Measurements from ENCODE around the gene SERPINC1. TPM values are rescaled to one million over a fixed set of nuclear protein-coding genes. Genes with fewer than 3 reads are reported as not detected.
"Not testable (repeated sequence)": the region's sequence is repeated elsewhere in the genome, so short reads cannot be mapped to it uniquely, and the experiment has no call there.

The SERPINC1 gene
- under 1 TPM in 1 of 5 experiments, not detected in 4; 0.32 TPM for total RNA-seq
- polyA plus RNA-seq = under 1 TPM in 1 of 2 donors, not detected in 1; 0.25 TPM
- not detected for total RNA-seq

DNA sequence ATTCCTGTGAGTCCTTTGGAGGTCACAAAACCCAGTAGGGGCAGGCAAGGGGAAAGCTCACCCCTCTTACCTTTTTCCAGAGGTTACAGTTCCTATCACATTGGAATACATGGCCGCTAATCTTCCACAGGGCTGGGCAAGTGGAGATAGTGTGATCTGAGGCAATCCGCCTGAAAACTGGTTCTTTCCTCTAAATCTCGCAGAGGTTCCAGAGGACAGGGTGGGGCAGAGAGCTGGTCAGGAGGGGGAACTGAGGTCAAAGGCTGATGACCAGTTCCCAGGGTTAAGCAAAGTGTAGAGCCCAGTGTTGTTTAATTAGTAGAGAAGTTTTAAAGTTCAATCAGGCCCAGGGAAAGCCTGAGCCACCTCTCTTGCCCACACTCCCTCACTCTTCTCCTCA is at the start of gene SERPINC1:
TSS of gene SERPINC1 (minus strand) at position 179 of the 400 bp plus-strand sequence. CDS start at position 111, 68 bp downstream.
- ChIA-PET POLR2A (no interaction called here), CTCF (no interaction called here)
- Mint-ChIP-seq H3K36me3 (peaks cover 0 to 1% (median 0%) of the 10 kb centered on the region in 5 donors), H3K27me3 (peaks cover 0 to 2% (median 0%) of the 10 kb centered on the region in 5 donors), H3K9me3 (peaks cover 0 to 3% (median 0%) of the 10 kb centered on the region in 11 donors), H3K27ac (peak within 1 kb of the TSS in 1 of 9 donors; percentile 38), H3K4me1 (peaks cover 0 to 2% (median 0%) of the 10 kb centered on the region in 7 donors), H3K4me3 (no peak within 1 kb of the TSS)
- H3K36me3 ChIP-seq (ENCODE audit: control insufficient read depth in 2 of 3, insufficient read depth in 3 of 3, low read length in 3 of 3) = no peaks in the 10 kb centered on the region
- intact Hi-C loops (cut with micrococcal nuclease) = no loop called here
- DNase-seq (no peak), ATAC-seq (no peak)
- no peak within 1 kb of the TSS for H3K27ac ChIP-seq (ENCODE audit: low read depth, low read length)
- H3K27me3 ChIP-seq (ENCODE audit: control insufficient read depth in 2 of 2, insufficient read depth in 2 of 2, low read length in 2 of 2) = no peaks in the 10 kb centered on the region
- H3K4me1 ChIP-seq (ENCODE audit: control insufficient read depth in 2 of 2, insufficient read depth in 2 of 2, low read length in 2 of 2) = no peaks in the 10 kb centered on the region
- H3K9me3 ChIP-seq (ENCODE audit: control insufficient read depth in 2 of 3, low read length in 3 of 3) = no peaks in the 10 kb centered on the region
- no peak within 1 kb of the TSS for H3K4me3 ChIP-seq (ENCODE audit: low read length)

GRCh38 chr1:173965896-173966295 is 48.8 kb upstream of the SERPINC1 start:
- CTCF ChIA-PET; H3K27ac ChIP-seq (ENCODE audit: low read depth, low read length): not testable (repeated sequence)
- H3K36me3 Mint-ChIP-seq = peaks cover 6 to 38% (median 25%) of the 10 kb centered on the region in 5 donors

DNA sequence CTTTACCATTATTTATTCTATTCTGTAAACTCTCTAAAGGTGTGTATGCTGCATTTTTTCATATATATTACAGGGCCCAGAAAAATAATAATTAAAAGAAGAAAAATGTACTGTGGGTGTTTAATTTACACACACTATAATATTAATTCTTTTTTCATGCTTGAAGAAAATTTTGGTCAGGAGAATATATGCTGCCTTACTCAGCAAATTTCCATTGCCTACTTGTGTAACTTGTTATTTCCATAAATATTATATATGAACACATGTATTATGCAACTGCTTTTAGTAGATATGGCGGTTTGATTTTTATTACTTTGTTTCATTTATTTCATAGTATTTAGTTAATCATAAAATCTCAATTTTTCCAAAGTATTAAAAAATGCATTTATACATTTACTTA is 46.4 kb upstream of the SERPINC1 start:
- Mint-ChIP-seq H3K36me3 (peaks cover 10 to 40% (median 29%) of the 10 kb centered on the region in 5 donors), H3K9me3 (no peaks in the 10 kb centered on the region), H3K27ac (peak overlapping the region in 4 of 9 donors; percentile 1 to 63 (median 10)), H3K4me1 (peaks cover 0 to 8% (median 0%) of the 10 kb centered on the region in 7 donors), H3K27me3 (no peaks in the 10 kb centered on the region), H3K4me3 (no peak overlapping the region)
- ChIA-PET CTCF (interaction anchor here (0.5 to 0.6 kb wide), 2 partner anchors 120 to 162 kb away, joined by 3 to 4 read pairs; no protein-coding TSS in a partner anchor), POLR2A (no interaction called here)
- intact Hi-C loops (cut with micrococcal nuclease) = loop anchor here in 1 of 2 donors (1.0 kb wide), 1 partner anchor 11 kb away; no protein-coding TSS in a partner anchor
- Histone ChIP-seq H3K27me3 (ENCODE audit: control insufficient read depth in 2 of 2, insufficient read depth in 2 of 2, low read length in 2 of 2) (no peaks in the 10 kb centered on the region), H3K27ac (ENCODE audit: low read depth, low read length) (no peak overlapping the region), H3K9me3 (ENCODE audit: control insufficient read depth in 2 of 3, low read length in 3 of 3) (no peaks in the 10 kb centered on the region), H3K36me3 (ENCODE audit: control insufficient read depth in 2 of 3, insufficient read depth in 3 of 3, low read length in 3 of 3) (peaks cover 11 to 75% (median 13%) of the 10 kb centered on the region in 3 experiments), H3K4me3 (ENCODE audit: low read length) (no peak overlapping the region), H3K4me1 (ENCODE audit: control insufficient read depth in 2 of 2, insufficient read depth in 2 of 2, low read length in 2 of 2) (no peaks in the 10 kb centered on the region)
- DNase-seq (no peak), ATAC-seq (no peak)

More at GRCh38 chr1:173965896-173966295, 48.8 kb upstream of the SERPINC1 start:
- intact Hi-C loops (cut with micrococcal nuclease); ATAC-seq; H3K9me3 Mint-ChIP-seq; H3K4me1 Mint-ChIP-seq; DNase-seq; H3K4me1 ChIP-seq (ENCODE audit: control insufficient read depth in 2 of 2, insufficient read depth in 2 of 2, low read length in 2 of 2); H3K4me3 ChIP-seq (ENCODE audit: low read length); H3K27me3 ChIP-seq (ENCODE audit: control insufficient read depth in 2 of 2, insufficient read depth in 2 of 2, low read length in 2 of 2); H3K27me3 Mint-ChIP-seq; H3K4me3 Mint-ChIP-seq; H3K9me3 ChIP-seq (ENCODE audit: control insufficient read depth in 2 of 3, low read length in 3 of 3); POLR2A ChIA-PET: not testable (repeated sequence)
- peak overlapping the region in 1 of 9 donors; percentile 8 for H3K27ac Mint-ChIP-seq
- H3K36me3 ChIP-seq (ENCODE audit: control insufficient read depth in 2 of 3, insufficient read depth in 3 of 3, low read length in 3 of 3) = peaks cover 5 to 69% (median 10%) of the 10 kb centered on the region in 3 experiments

DNA sequence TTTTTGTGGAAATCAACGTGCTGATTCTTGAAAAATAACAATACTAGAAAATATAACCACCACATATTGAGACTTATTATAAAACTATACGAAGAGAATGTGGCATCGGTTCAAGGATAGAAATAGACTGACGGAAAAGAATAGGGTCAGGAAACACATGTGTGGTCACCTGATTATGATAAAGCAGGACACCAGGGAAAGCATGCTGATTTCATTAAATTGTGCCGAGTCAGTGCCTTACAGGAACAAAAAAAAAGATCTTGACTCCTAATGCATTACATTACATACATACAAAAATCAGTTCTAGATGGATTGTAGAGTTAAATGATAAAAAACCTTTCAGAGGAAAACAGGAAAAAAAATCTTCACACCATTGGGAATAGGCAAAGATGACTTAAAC is 43.5 kb upstream of the SERPINC1 start:
- CTCF ChIA-PET = interaction anchor here (0.6 to 0.7 kb wide), 2 partner anchors 429 to 1075 kb away, joined by 3 read pairs; no protein-coding TSS in a partner anchor

DNA sequence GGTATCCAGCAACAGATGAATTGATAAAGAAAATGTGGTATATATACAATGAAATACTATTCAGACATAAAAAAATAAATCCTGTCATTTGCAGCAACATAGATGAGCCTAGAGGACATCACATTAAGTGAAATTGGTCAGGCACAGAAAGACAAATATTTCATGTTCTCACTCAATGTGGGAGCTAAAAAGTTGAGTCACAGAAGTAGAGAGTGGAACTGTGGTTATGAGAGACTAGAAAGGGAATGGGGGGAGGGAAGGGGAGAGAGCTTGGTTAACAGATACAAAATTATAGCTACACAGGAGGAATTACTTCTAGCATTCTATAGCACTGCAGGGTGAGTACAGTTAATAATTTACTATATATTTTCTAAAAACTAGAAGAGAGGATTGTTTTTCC is 37.1 kb upstream of the SERPINC1 start:
- ATAC-seq (no peak), DNase-seq (no peak)
- Histone ChIP-seq H3K9me3 (ENCODE audit: control insufficient read depth in 2 of 3, low read length in 3 of 3) (no peaks in the 10 kb centered on the region), H3K36me3 (ENCODE audit: control insufficient read depth in 2 of 3, insufficient read depth in 3 of 3, low read length in 3 of 3) (peaks cover 7 to 56% (median 18%) of the 10 kb centered on the region in 3 experiments), H3K27me3 (ENCODE audit: control insufficient read depth in 2 of 2, insufficient read depth in 2 of 2, low read length in 2 of 2) (no peaks in the 10 kb centered on the region), H3K4me3 (ENCODE audit: low read length) (no peak overlapping the region), H3K4me1 (ENCODE audit: control insufficient read depth in 2 of 2, insufficient read depth in 2 of 2, low read length in 2 of 2) (no peaks in the 10 kb centered on the region), H3K27ac (ENCODE audit: low read depth, low read length) (no peak overlapping the region)
- no peak overlapping the region for H3K27ac Mint-ChIP-seq
- intact Hi-C loops (cut with micrococcal nuclease) = loop anchor here in 1 of 2 donors (5.0 kb wide), 1 partner anchor 87 kb away; the partner anchor contains the start of genes GAS5 and ZBTB37
- H3K4me1 Mint-ChIP-seq = peaks cover 0 to 18% (median 17%) of the 10 kb centered on the region in 7 donors
- CTCF ChIA-PET = no interaction called here
- no peak overlapping the region for H3K4me3 Mint-ChIP-seq
- H3K9me3 Mint-ChIP-seq = no peaks in the 10 kb centered on the region
- H3K27me3 Mint-ChIP-seq = no peaks in the 10 kb centered on the region
- POLR2A ChIA-PET = no interaction called here
- H3K36me3 Mint-ChIP-seq = peaks cover 0 to 22% (median 14%) of the 10 kb centered on the region in 5 donors

More for the DNA sequence above, 43.5 kb upstream of the SERPINC1 start:
- no peak for DNase-seq
- Mint-ChIP-seq H3K27me3 (no peaks in the 10 kb centered on the region), H3K4me1 (peaks cover 0 to 8% (median 0%) of the 10 kb centered on the region in 7 donors), H3K27ac (peak overlapping the region in 3 of 9 donors; percentile 56 to 76 (median 70)), H3K4me3 (no peak overlapping the region), H3K9me3 (no peaks in the 10 kb centered on the region), H3K36me3 (peaks cover 4 to 34% (median 19%) of the 10 kb centered on the region in 5 donors)
- Histone ChIP-seq H3K4me3 (ENCODE audit: low read length) (no peak overlapping the region), H3K9me3 (ENCODE audit: control insufficient read depth in 2 of 3, low read length in 3 of 3) (no peaks in the 10 kb centered on the region), H3K4me1 (ENCODE audit: control insufficient read depth in 2 of 2, insufficient read depth in 2 of 2, low read length in 2 of 2) (no peaks in the 10 kb centered on the region), H3K27ac (ENCODE audit: low read depth, low read length) (no peak overlapping the region), H3K36me3 (ENCODE audit: control insufficient read depth in 2 of 3, insufficient read depth in 3 of 3, low read length in 3 of 3) (peaks cover 13 to 66% (median 22%) of the 10 kb centered on the region in 3 experiments), H3K27me3 (ENCODE audit: control insufficient read depth in 2 of 2, insufficient read depth in 2 of 2, low read length in 2 of 2) (no peaks in the 10 kb centered on the region)
- POLR2A ChIA-PET = interaction anchor here (0.7 kb wide), 1 partner anchor 26 kb away, joined by 4 read pairs; no protein-coding TSS in a partner anchor
- intact Hi-C loops (cut with micrococcal nuclease) = no loop called here
- ATAC-seq = no peak

DNA sequence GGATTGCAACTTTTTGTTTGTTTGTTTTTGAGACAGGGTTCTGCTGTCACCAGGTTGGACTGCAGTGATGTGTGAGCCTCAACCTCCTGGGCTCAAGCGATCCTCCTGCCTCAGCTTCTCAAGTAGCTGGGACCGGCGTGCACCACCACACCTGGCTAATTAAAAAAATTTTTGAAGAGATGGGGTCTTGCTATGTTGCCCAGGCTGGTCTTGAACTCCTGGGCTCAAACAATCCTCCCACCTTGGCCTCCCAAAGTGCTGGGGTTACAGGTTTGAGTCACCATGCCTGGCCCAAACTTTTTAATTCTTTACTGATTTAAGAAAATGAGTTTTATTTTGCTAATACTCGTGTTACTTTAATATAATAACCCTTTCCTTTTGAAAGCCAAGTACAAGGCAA is 31.5 kb upstream of the SERPINC1 start:
- H3K27ac ChIP-seq (ENCODE audit: low read depth, low read length) = no peak overlapping the region
- H3K4me1 ChIP-seq (ENCODE audit: control insufficient read depth in 2 of 2, insufficient read depth in 2 of 2, low read length in 2 of 2) = no peaks in the 10 kb centered on the region
- ChIA-PET POLR2A (no interaction called here), CTCF (no interaction called here)
- ATAC-seq = no peak
- Mint-ChIP-seq H3K4me1 (peaks cover 0 to 14% (median 13%) of the 10 kb centered on the region in 7 donors), H3K4me3 (no peak overlapping the region), H3K27ac (no peak overlapping the region), H3K27me3 (no peaks in the 10 kb centered on the region), H3K36me3 (peaks cover 0 to 23% (median 16%) of the 10 kb centered on the region in 5 donors), H3K9me3 (no peaks in the 10 kb centered on the region)
- H3K36me3 ChIP-seq (ENCODE audit: control insufficient read depth in 2 of 3, insufficient read depth in 3 of 3, low read length in 3 of 3) = peaks cover 12 to 75% (median 25%) of the 10 kb centered on the region in 3 experiments
- no peak overlapping the region for H3K4me3 ChIP-seq (ENCODE audit: low read length)
- DNase-seq = no peak
- no peaks in the 10 kb centered on the region for H3K9me3 ChIP-seq (ENCODE audit: control insufficient read depth in 2 of 3, low read length in 3 of 3)
- no peaks in the 10 kb centered on the region for H3K27me3 ChIP-seq (ENCODE audit: control insufficient read depth in 2 of 2, insufficient read depth in 2 of 2, low read length in 2 of 2)
- intact Hi-C loops (cut with micrococcal nuclease) = loop anchor here in 1 of 2 donors (5.0 kb wide), 1 partner anchor 516 kb away; no protein-coding TSS in a partner anchor
